ENCODE results near the gene JAK1.

- no peak for TF ChIP-seq GATA2 (IDR thresholded peaks at IDR 0.05; ENCODE audit: low read depth, low read length)
- TF ChIP-seq GATA3 (IDR thresholded peaks at IDR 0.05; ENCODE audit: low read depth, low read length) = no peak
Observed at GRCh38 chr1:64973061-64973647, 6.8 kb upstream of the JAK1 start.

Measured in SH-SY5Y (cell line).